Glomerular endothelial cell (primary cell): Measurements from ENCODE around the gene RPL11. TPM values are rescaled to one million over a fixed set of nuclear protein-coding genes. Genes with fewer than 3 reads are reported as not detected.
A peak's percentile ranks its signal among the peaks of the same experiment; 100 is the strongest.
"Not testable (repeated sequence)": the region's sequence is repeated elsewhere in the genome, so short reads cannot be mapped to it uniquely, and the experiment has no call there.

ENCODE experiments used
- DNase-seq: peaks from one replicate; pipeline ENCODE4 v3.0.0-alpha.2; 2011; ENCODE audit warnings: low read depth, low spot score; ENCODE audit errors: extremely low read depth
- total RNA-seq: library from RNA; depleted of rRNA; stranded (reverse); fragments of >200 nt; gene quantifications from 2 replicates; pipeline ENCODE4 v1.2.3, GENCODE V29; 2015

The RPL11 gene
- 834 and 1,078 TPM in 2 replicates for total RNA-seq

- DNase-seq, result peak; percentile 85
Observed at GRCh38 chr1:23691499-23692307, at the start of gene RPL11. Gene RPL11, plus strand, starts transcription at chr1:23691806. Its CDS starts 18 bp downstream, at chr1:23691824.

GRCh38 chr1:23643736-23644554 lies 47.7 kb upstream of the RPL11 start:
- no peak for DNase-seq

- no peak for DNase-seq
Observed at GRCh38 chr1:23644555-23644866, 47.1 kb upstream of the RPL11 start.

GRCh38 chr1:23645338-23645737 lies 46.3 kb upstream of the RPL11 start:
- DNase-seq, result no peak

- no peak for DNase-seq
Observed at GRCh38 chr1:23646091-23646490, 45.5 kb upstream of the RPL11 start.

GRCh38 chr1:23646541-23646940 lies 45.1 kb upstream of the RPL11 start:
- no peak for DNase-seq

GRCh38 chr1:23648576-23648975 lies 43.0 kb upstream of the RPL11 start:
- no peak for DNase-seq

- DNase-seq, result not testable (repeated sequence)
Observed at GRCh38 chr1:23649157-23649556, 42.4 kb upstream of the RPL11 start.

DNA sequence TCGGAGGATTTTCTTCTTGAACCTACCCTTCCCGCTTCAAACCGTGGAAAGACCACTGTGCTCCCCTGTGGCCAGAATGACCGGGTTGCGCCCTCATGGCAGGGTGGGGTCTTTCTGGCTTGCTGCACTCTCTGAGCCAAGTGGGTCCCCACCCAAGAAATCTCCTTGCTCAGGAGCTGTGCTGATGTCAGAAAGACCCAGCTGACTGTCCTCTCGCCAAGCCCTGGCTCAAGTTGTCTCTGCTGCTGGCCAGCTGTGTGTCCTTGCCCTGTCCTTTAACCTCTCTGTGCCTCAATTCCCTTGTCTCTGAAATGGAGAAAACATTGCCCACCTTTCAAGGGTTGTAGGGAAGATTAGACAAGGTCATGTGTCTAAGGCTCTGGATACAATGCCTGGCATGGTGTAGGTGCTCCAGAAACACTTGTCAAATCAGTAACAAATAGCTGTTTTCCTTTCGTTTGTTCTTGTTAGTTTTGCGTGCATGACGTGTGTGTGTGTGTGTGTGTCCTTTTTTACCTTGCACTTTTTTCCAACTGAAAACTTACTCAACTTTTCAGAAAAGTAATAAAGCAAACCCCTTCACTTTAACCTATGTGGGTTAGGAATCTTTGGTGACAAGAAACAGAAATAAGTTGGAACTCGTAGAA lies 41.1 kb upstream of the RPL11 start:
- no peak for DNase-seq

DNA sequence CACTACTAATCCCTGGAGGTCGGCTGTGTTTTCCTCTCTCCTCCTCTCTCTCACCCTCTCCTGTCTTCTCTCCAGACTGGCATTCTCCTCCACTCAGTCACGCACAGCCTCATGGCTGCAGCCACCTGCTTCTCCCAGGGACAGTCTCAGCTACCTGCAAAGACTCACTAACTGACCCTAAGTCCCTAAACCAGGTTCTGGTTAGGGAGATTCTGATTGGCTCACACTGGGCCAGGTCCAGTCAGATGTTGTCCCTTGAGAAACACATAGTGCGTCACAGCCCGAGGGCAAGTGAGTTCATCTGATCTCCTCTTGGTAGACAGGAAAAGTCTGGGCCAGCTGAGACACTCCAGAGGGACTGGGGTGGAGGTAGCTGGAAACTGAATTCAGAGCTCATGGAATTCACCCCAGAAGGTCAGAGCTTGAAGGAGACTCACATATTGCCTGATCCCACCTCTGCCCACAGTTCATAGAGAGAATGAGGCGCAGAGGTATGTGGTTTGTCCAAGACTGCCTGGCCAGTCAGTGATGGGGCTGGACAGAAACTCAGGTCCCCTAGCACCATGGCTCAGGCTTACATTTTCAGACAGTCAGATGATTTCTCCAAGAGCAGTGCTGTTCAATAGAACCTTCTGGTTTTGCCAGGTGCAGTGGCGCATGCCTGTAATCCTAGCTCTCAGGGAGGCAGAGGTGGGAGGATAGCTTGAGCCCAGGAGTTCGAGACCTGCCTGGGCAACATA lies 40.4 kb upstream of the RPL11 start:
- DNase-seq, result no peak

GRCh38 chr1:23657659-23658275 lies 33.8 kb upstream of the RPL11 start:
- no peak for DNase-seq

DNA sequence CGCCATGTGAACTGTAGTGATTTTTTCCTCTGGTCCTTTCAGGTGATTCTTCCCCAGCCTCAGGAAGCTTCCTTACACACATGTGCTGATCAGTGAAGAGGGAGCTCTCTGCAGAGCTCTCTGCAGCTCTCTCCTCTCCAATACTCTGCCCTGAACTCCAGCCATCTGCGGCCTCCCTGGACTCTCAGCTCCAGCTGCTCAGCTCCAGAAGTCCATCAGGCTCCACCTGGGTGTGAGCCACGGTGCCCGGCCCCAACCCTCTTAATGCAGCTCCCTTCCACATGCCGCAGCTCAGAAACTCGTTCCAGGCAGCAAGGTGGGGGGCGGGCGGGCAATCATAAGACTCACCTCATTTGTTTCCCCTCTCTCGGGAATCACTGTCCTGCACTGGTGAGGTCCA lies 30.9 kb upstream of the RPL11 start:
- DNase-seq, result no peak

DNA sequence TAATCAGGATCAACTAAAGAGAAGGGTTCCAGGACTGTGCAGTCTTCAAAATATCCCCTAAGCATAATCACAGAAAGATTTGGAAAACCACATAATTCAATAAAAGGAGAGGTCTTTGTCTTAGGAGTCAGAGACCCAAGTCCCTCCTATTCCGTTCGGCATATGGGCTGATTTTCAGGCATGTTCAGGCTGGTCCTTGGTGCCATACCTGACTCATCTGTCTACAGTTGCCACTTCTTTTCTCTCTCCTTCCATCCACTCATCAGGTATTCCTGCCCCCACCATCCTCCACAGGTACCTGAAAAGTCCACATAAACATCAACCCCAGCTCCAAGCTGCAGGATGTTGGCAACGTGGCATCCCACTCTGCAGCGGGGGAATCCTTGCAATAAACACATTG lies 29.7 kb upstream of the RPL11 start:
- no peak for DNase-seq

- no peak for DNase-seq
Observed at GRCh38 chr1:23664837-23665795, 26.5 kb upstream of the RPL11 start.

- no peak for DNase-seq
Observed at GRCh38 chr1:23667411-23667810, 24.2 kb upstream of the RPL11 start.

- DNase-seq, result no peak
Observed at GRCh38 chr1:23670709-23671108, 20.9 kb upstream of the RPL11 start.

GRCh38 chr1:23673086-23673813 lies 18.4 kb upstream of the RPL11 start:
- DNase-seq, result no peak

DNA sequence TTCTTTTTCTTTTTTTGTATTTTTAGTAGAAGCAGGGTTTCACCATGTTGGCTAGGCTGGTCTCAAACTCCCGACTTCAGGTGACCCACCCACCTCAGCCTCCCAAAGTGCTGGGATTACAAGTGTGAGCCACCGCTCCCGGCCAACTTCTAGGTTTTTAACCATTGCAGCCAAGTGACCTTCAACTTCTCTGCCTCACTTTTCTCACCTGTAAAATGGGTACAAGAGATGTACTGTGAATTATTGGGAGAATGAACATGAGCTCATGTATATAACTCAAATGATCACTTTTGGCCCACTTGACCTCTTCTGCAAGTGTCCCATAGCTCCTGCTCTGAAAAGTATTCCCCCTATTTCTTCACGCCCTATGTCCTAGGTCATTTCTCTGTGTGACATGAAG lies 11.8 kb upstream of the RPL11 start:
- no peak for DNase-seq

DNA sequence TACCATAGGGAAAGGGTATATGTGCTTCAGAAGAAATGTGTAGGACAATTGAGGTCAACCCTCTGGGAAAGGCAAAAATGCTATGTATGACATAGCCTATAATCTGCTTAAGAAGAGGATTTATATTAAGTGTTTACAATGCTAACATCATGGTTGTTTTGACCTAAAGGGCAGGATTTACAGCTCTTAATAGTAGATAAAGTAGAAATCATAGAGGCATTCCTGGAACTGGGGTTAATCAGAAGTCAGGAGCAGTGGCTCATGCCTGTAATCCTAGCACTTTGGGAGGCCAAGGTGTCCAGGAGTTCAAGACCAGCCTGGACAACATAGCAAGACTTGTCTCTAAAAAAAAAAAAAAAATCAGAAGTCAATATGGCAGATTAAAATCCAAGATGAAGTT lies 8.7 kb upstream of the RPL11 start:
- no peak for DNase-seq
